Measurements from ENCODE around the gene OPHN1. TPM values are rescaled to one million over a fixed set of nuclear protein-coding genes. Genes with fewer than 3 reads are reported as not detected.

The OPHN1 gene
- total RNA-seq, 1 experiment from 2014 or later: 3.3 TPM

- ChIA-PET POLR2A (ENCODE audit: low non-redundant PET) (interaction anchor here (0.5 kb wide), 1 partner anchor 1141 kb away, joined by 3 read pairs; no protein-coding TSS in a partner anchor), CTCF (no interaction called here)
- TF ChIP-seq EZH2 (IDR thresholded peaks at IDR 0.05; ENCODE audit: borderline replicate concordance, low read depth, low read length, poor library complexity, severe bottlenecking) (no peak), CTCF (conservative IDR thresholded peaks at IDR 0.05; ENCODE audit: low read depth, low read length) (no peak)
- Histone ChIP-seq H3K9me3 (ENCODE audit: low read depth, low read length, poor library complexity, severe bottlenecking) (no peaks in the 10 kb centered on the region), H3K27ac (ENCODE audit: low read depth, low read length, poor library complexity, severe bottlenecking) (no peak overlapping the region), H3K4me1 (ENCODE audit: insufficient read depth, low read length, poor library complexity, severe bottlenecking) (no peaks in the 10 kb centered on the region), H3K27me3 (replicated peaks; ENCODE audit: insufficient read depth, low read depth, low read length, poor library complexity) (no peaks in the 10 kb centered on the region), H3K4me3 (ENCODE audit: low read depth, low read length, poor library complexity, severe bottlenecking) (no peak overlapping the region), H3K36me3 (ENCODE audit: insufficient read depth, low read length, poor library complexity, severe bottlenecking) (no peaks in the 10 kb centered on the region)
- BruUV-seq (replicated peaks): no TSS peak
- no peak for DNase-seq (ENCODE audit: low spot score)
- intact Hi-C loops (cut with micrococcal nuclease; ENCODE audit: unreplicated experiment): no loop called here
Measured at GRCh38 chrX:68133181-68133580, 300.1 kb downstream of the OPHN1 start.

- POLR2A ChIA-PET (ENCODE audit: low non-redundant PET): interaction anchor here (0.5 kb wide), 1 partner anchor 1140 kb away, joined by 3 read pairs; no protein-coding TSS in a partner anchor
- intact Hi-C loops (cut with micrococcal nuclease; ENCODE audit: unreplicated experiment): no loop called here
- no peak for TF ChIP-seq EZH2 (IDR thresholded peaks at IDR 0.05; ENCODE audit: borderline replicate concordance, low read depth, low read length, poor library complexity, severe bottlenecking)
Measured at GRCh38 chrX:68132749-68133148, 300.5 kb downstream of the OPHN1 start.

GRCh38 chrX:68121835-68122234 lies 311.5 kb downstream of the OPHN1 start:
- ChIA-PET CTCF (no interaction called here), POLR2A (ENCODE audit: low non-redundant PET) (no interaction called here)
- Histone ChIP-seq H3K4me3 (ENCODE audit: low read depth, low read length, poor library complexity, severe bottlenecking) (no peak overlapping the region), H3K36me3 (ENCODE audit: insufficient read depth, low read length, poor library complexity, severe bottlenecking) (no peaks in the 10 kb centered on the region), H3K27ac (ENCODE audit: low read depth, low read length, poor library complexity, severe bottlenecking) (no peak overlapping the region), H3K9me3 (ENCODE audit: low read depth, low read length, poor library complexity, severe bottlenecking) (no peaks in the 10 kb centered on the region), H3K27me3 (replicated peaks; ENCODE audit: insufficient read depth, low read depth, low read length, poor library complexity) (no peaks in the 10 kb centered on the region), H3K4me1 (ENCODE audit: insufficient read depth, low read length, poor library complexity, severe bottlenecking) (no peaks in the 10 kb centered on the region)
- no peak for DNase-seq (ENCODE audit: low spot score)
- intact Hi-C loops (cut with micrococcal nuclease; ENCODE audit: unreplicated experiment): no loop called here
- no TSS peak for BruUV-seq (replicated peaks)
- TF ChIP-seq EZH2 (IDR thresholded peaks at IDR 0.05; ENCODE audit: borderline replicate concordance, low read depth, low read length, poor library complexity, severe bottlenecking) (no peak), CTCF (conservative IDR thresholded peaks at IDR 0.05; ENCODE audit: low read depth, low read length) (no peak)

More at GRCh38 chrX:68132749-68133148, 300.5 kb downstream of the OPHN1 start:
- no peaks in the 10 kb centered on the region for H3K36me3 ChIP-seq (ENCODE audit: insufficient read depth, low read length, poor library complexity, severe bottlenecking)
- no peaks in the 10 kb centered on the region for H3K27me3 ChIP-seq (replicated peaks; ENCODE audit: insufficient read depth, low read depth, low read length, poor library complexity)
- no peak overlapping the region for H3K27ac ChIP-seq (ENCODE audit: low read depth, low read length, poor library complexity, severe bottlenecking)
- no peaks in the 10 kb centered on the region for H3K9me3 ChIP-seq (ENCODE audit: low read depth, low read length, poor library complexity, severe bottlenecking)
- no peak overlapping the region for H3K4me3 ChIP-seq (ENCODE audit: low read depth, low read length, poor library complexity, severe bottlenecking)
- CTCF ChIA-PET: no interaction called here
- DNase-seq (ENCODE audit: low spot score): no peak
- BruUV-seq (replicated peaks): no TSS peak
- no peaks in the 10 kb centered on the region for H3K4me1 ChIP-seq (ENCODE audit: insufficient read depth, low read length, poor library complexity, severe bottlenecking)

GRCh38 chrX:68121371-68121770 lies 311.9 kb downstream of the OPHN1 start:
- POLR2A ChIA-PET (ENCODE audit: low non-redundant PET): no interaction called here
- Histone ChIP-seq H3K4me3 (ENCODE audit: low read depth, low read length, poor library complexity, severe bottlenecking) (no peak overlapping the region), H3K4me1 (ENCODE audit: insufficient read depth, low read length, poor library complexity, severe bottlenecking) (no peaks in the 10 kb centered on the region), H3K27me3 (replicated peaks; ENCODE audit: insufficient read depth, low read depth, low read length, poor library complexity) (no peaks in the 10 kb centered on the region), H3K36me3 (ENCODE audit: insufficient read depth, low read length, poor library complexity, severe bottlenecking) (no peaks in the 10 kb centered on the region), H3K9me3 (ENCODE audit: low read depth, low read length, poor library complexity, severe bottlenecking) (no peaks in the 10 kb centered on the region), H3K27ac (ENCODE audit: low read depth, low read length, poor library complexity, severe bottlenecking) (no peak overlapping the region)
- no TSS peak for BruUV-seq (replicated peaks)
- TF ChIP-seq EZH2 (IDR thresholded peaks at IDR 0.05; ENCODE audit: borderline replicate concordance, low read depth, low read length, poor library complexity, severe bottlenecking) (no peak), CTCF (conservative IDR thresholded peaks at IDR 0.05; ENCODE audit: low read depth, low read length) (no peak)
- CTCF ChIA-PET: no interaction called here
- intact Hi-C loops (cut with micrococcal nuclease; ENCODE audit: unreplicated experiment): no loop called here
- DNase-seq (ENCODE audit: low spot score): no peak

Measured in A673 (cell line).